ENCODE results near the gene ZNF248. TPM values are rescaled to one million over a fixed set of nuclear protein-coding genes. Genes with fewer than 3 reads are reported as not detected.

The ZNF248 gene
- total and polyA plus RNA-seq, 2 experiments from 2014 or later, result 6.8 to 13.7 TPM

GRCh38 chr10:37762287-37762686 lies 95.1 kb downstream of the ZNF248 start:
- Histone ChIP-seq H3K4me3 (no peak overlapping the region), H2AFZ (no peak overlapping the region)
- in situ Hi-C loops (cut with MboI), result no loop called here

GRCh38 chr10:37760817-37761216 lies 96.6 kb downstream of the ZNF248 start:
- 0% methylated on average over 1 of the region's 1 CpG for WGBS, 2 experiments (ENCODE audit: low coverage in 1 of 2, low lambda C conversion rate in 2 of 2, missing lambda C conversion rate in 2 of 2)
- Histone ChIP-seq H2AFZ (no peak overlapping the region), H3K4me1 (ENCODE audit: insufficient read depth) (no peaks in the 10 kb centered on the region), H3K9ac (no peak overlapping the region), H3K9me2 (ENCODE audit: insufficient read depth) (no peaks in the 10 kb centered on the region), H3K36me3 (ENCODE audit: low read depth) (no peaks in the 10 kb centered on the region), H3K9me3 (ENCODE audit: low read depth) (no peaks in the 10 kb centered on the region), H3K27me3 (replicated peaks; ENCODE audit: insufficient read depth) (no peaks in the 10 kb centered on the region), H3K4me2 (ENCODE audit: unreplicated experiment) (no peak overlapping the region), H3K27ac (no peak overlapping the region), H3K79me2 (ENCODE audit: insufficient read depth) (no peaks in the 10 kb centered on the region), H3K4me3 (no peak overlapping the region), H4K20me1 (ENCODE audit: insufficient read depth) (no peaks in the 10 kb centered on the region), H3F3A (ENCODE audit: insufficient read depth) (no peaks in the 10 kb centered on the region)
- peak; percentile 53 for DNase-seq
- TF ChIP-seq EZH2phosphoT487 (IDR thresholded peaks at IDR 0.05; ENCODE audit: insufficient read depth, low read depth), result no peak
- no peak for TF ChIP-seq EZH2 (IDR thresholded peaks at IDR 0.05; ENCODE audit: insufficient read depth, poor library complexity, severe bottlenecking)
- in situ Hi-C loops (cut with MboI), result no loop called here

More at GRCh38 chr10:37762287-37762686, 95.1 kb downstream of the ZNF248 start:
- Histone ChIP-seq H3K27me3 (replicated peaks; ENCODE audit: insufficient read depth) (no peaks in the 10 kb centered on the region), H3K79me2 (ENCODE audit: insufficient read depth) (no peaks in the 10 kb centered on the region), H3K27ac (no peak overlapping the region), H3K4me1 (ENCODE audit: insufficient read depth) (no peaks in the 10 kb centered on the region), H3F3A (ENCODE audit: insufficient read depth) (no peaks in the 10 kb centered on the region), H3K36me3 (ENCODE audit: low read depth) (no peaks in the 10 kb centered on the region), H3K9ac (no peak overlapping the region), H3K9me3 (ENCODE audit: low read depth) (no peaks in the 10 kb centered on the region), H3K4me2 (ENCODE audit: unreplicated experiment) (no peak overlapping the region), H3K9me2 (ENCODE audit: insufficient read depth) (no peaks in the 10 kb centered on the region), H4K20me1 (ENCODE audit: insufficient read depth) (no peaks in the 10 kb centered on the region)
- TF ChIP-seq EZH2 (IDR thresholded peaks at IDR 0.05; ENCODE audit: insufficient read depth, poor library complexity, severe bottlenecking) (no peak), EZH2phosphoT487 (IDR thresholded peaks at IDR 0.05; ENCODE audit: insufficient read depth, low read depth) (no peak)
- no peak for DNase-seq

GRCh38 chr10:37758074-37758473 lies 99.3 kb downstream of the ZNF248 start:
- Histone ChIP-seq H3K27ac (no peak overlapping the region), H3K4me1 (ENCODE audit: insufficient read depth) (no peaks in the 10 kb centered on the region), H3K36me3 (ENCODE audit: low read depth) (no peaks in the 10 kb centered on the region), H3K9me3 (ENCODE audit: low read depth) (no peaks in the 10 kb centered on the region), H3K79me2 (ENCODE audit: insufficient read depth) (no peaks in the 10 kb centered on the region), H2AFZ (no peak overlapping the region), H3K9ac (no peak overlapping the region), H3K9me2 (ENCODE audit: insufficient read depth) (no peaks in the 10 kb centered on the region), H3K27me3 (replicated peaks; ENCODE audit: insufficient read depth) (no peaks in the 10 kb centered on the region), H3K4me3 (no peak overlapping the region), H3K4me2 (ENCODE audit: unreplicated experiment) (no peak overlapping the region), H4K20me1 (ENCODE audit: insufficient read depth) (no peaks in the 10 kb centered on the region), H3F3A (ENCODE audit: insufficient read depth) (no peaks in the 10 kb centered on the region)
- no peak for TF ChIP-seq EZH2phosphoT487 (IDR thresholded peaks at IDR 0.05; ENCODE audit: insufficient read depth, low read depth)
- TF ChIP-seq EZH2 (IDR thresholded peaks at IDR 0.05; ENCODE audit: insufficient read depth, poor library complexity, severe bottlenecking), result no peak
- in situ Hi-C loops (cut with MboI), result no loop called here
- DNase-seq, result no peak

- no peak for TF ChIP-seq EZH2 (IDR thresholded peaks at IDR 0.05; ENCODE audit: insufficient read depth, poor library complexity, severe bottlenecking)
- TF ChIP-seq EZH2phosphoT487 (IDR thresholded peaks at IDR 0.05; ENCODE audit: insufficient read depth, low read depth), result no peak
- in situ Hi-C loops (cut with MboI), result no loop called here
- DNase-seq, result peak; percentile 59
These were observed 102.7 kb downstream of the ZNF248 start for GRCh38 chr10:37754538-37755323.

More at GRCh38 chr10:37754538-37755323, 102.7 kb downstream of the ZNF248 start:
- no peaks in the 10 kb centered on the region for H3K27me3 ChIP-seq (replicated peaks; ENCODE audit: insufficient read depth)
- no peaks in the 10 kb centered on the region for H3K4me1 ChIP-seq (ENCODE audit: insufficient read depth)
- H3K9ac ChIP-seq, result no peak overlapping the region
- 7 to 9% methylated on average over 2 of the region's 2 CpGs for whole genome bisulfite sequencing, 2 experiments (ENCODE audit: low coverage in 1 of 2, low lambda C conversion rate in 2 of 2, missing lambda C conversion rate in 2 of 2)
- no peak overlapping the region for H3K4me2 ChIP-seq (ENCODE audit: unreplicated experiment)
- no peaks in the 10 kb centered on the region for H3F3A ChIP-seq (ENCODE audit: insufficient read depth)
- H2AFZ ChIP-seq, result no peak overlapping the region
- no peaks in the 10 kb centered on the region for H3K36me3 ChIP-seq (ENCODE audit: low read depth)
- no peaks in the 10 kb centered on the region for H3K79me2 ChIP-seq (ENCODE audit: insufficient read depth)
- no peaks in the 10 kb centered on the region for H4K20me1 ChIP-seq (ENCODE audit: insufficient read depth)
- no peaks in the 10 kb centered on the region for H3K9me3 ChIP-seq (ENCODE audit: low read depth)
- H3K27ac ChIP-seq, result no peak overlapping the region
- H3K9me2 ChIP-seq (ENCODE audit: insufficient read depth), result no peaks in the 10 kb centered on the region
- no peak overlapping the region for H3K4me3 ChIP-seq
